ENCODE data around the gene EIF3I. TPM values are rescaled to one million over a fixed set of nuclear protein-coding genes. Genes with fewer than 3 reads are reported as not detected.

EIF3I gene
- total RNA-seq, 1 donor from 2014 or later: 626 TPM

- Histone ChIP-seq H3K4me3 (ENCODE audit: low read depth, low read length) (no peak overlapping the region), H3K27me3 (ENCODE audit: control insufficient read depth, insufficient read depth, low read length) (no peaks in the 10 kb centered on the region), H3K36me3 (ENCODE audit: control insufficient read depth, insufficient read depth, low read length) (no peaks in the 10 kb centered on the region)
- no peak for TF ChIP-seq CTCF (IDR thresholded peaks at IDR 0.05; ENCODE audit: insufficient read depth, low read length, severe bottlenecking)
- DNase-seq (ENCODE audit: low read depth) (no peak), FAIRE-seq (no peak)
Observed at GRCh38 chr1:32269744-32270143, 47.5 kb downstream of the EIF3I start.

GRCh38 chr1:32272557-32273390 lies 50.6 kb downstream of the EIF3I start:
- TF ChIP-seq CTCF (IDR thresholded peaks at IDR 0.05; ENCODE audit: insufficient read depth, low read length, severe bottlenecking): no peak
- DNase-seq (ENCODE audit: low read depth): no peak
- FAIRE-seq: peak; percentile 72
- Histone ChIP-seq H3K36me3 (ENCODE audit: control insufficient read depth, insufficient read depth, low read length) (no peaks in the 10 kb centered on the region), H3K4me3 (ENCODE audit: low read depth, low read length) (no peak overlapping the region), H3K27me3 (ENCODE audit: control insufficient read depth, insufficient read depth, low read length) (peaks cover 2% of the 10 kb centered on the region)

GRCh38 chr1:32273391-32274208 lies 51.4 kb downstream of the EIF3I start:
- FAIRE-seq (no peak), DNase-seq (ENCODE audit: low read depth) (peak; percentile 86)
- H3K4me3 ChIP-seq (ENCODE audit: low read depth, low read length): no peak overlapping the region

GRCh38 chr1:32274646-32275340 lies 52.6 kb downstream of the EIF3I start:
- DNase-seq (ENCODE audit: low read depth) (no peak), FAIRE-seq (no peak)
- Histone ChIP-seq H3K36me3 (ENCODE audit: control insufficient read depth, insufficient read depth, low read length) (no peaks in the 10 kb centered on the region), H3K27me3 (ENCODE audit: control insufficient read depth, insufficient read depth, low read length) (peaks cover 2% of the 10 kb centered on the region), H3K4me3 (ENCODE audit: low read depth, low read length) (no peak overlapping the region)
- no peak for TF ChIP-seq CTCF (IDR thresholded peaks at IDR 0.05; ENCODE audit: insufficient read depth, low read length, severe bottlenecking)

More at GRCh38 chr1:32273391-32274208, 51.4 kb downstream of the EIF3I start:
- Histone ChIP-seq H3K27me3 (ENCODE audit: control insufficient read depth, insufficient read depth, low read length) (peaks cover 2% of the 10 kb centered on the region), H3K36me3 (ENCODE audit: control insufficient read depth, insufficient read depth, low read length) (no peaks in the 10 kb centered on the region)
- peak; percentile 8 for TF ChIP-seq CTCF (IDR thresholded peaks at IDR 0.05; ENCODE audit: insufficient read depth, low read length, severe bottlenecking)

GRCh38 chr1:32275424-32275823 lies 53.2 kb downstream of the EIF3I start:
- Histone ChIP-seq H3K27me3 (ENCODE audit: control insufficient read depth, insufficient read depth, low read length) (peaks cover 2% of the 10 kb centered on the region), H3K36me3 (ENCODE audit: control insufficient read depth, insufficient read depth, low read length) (no peaks in the 10 kb centered on the region), H3K4me3 (ENCODE audit: low read depth, low read length) (no peak overlapping the region)
- DNase-seq (ENCODE audit: low read depth) (peak; percentile 21), FAIRE-seq (no peak)
- TF ChIP-seq CTCF (IDR thresholded peaks at IDR 0.05; ENCODE audit: insufficient read depth, low read length, severe bottlenecking): no peak
